Brain microvascular endothelial cell (primary cell): ENCODE results near the gene LHCGR.

Source experiments
- DNase-seq: peaks from one replicate; pipeline ENCODE4 v3.0.0-alpha.2; 2020
- H3K27ac ChIP-seq: fragments of 250-450 bp; sonication (Bioruptor Pico); 2 replicates; pipeline ENCODE4 v1.5.1; 2020; ENCODE audit warnings: mild to moderate bottlenecking, moderate library complexity
- H3K27me3 ChIP-seq: fragments of 250-450 bp; sonication (Bioruptor Pico); replicated peaks from 2 replicates; pipeline ENCODE4 v1.5.1; 2020; ENCODE audit warnings: mild to moderate bottlenecking
- H3K36me3 ChIP-seq: fragments of 250-450 bp; sonication (Bioruptor Pico); replicated peaks from 2 replicates; pipeline ENCODE4 v1.5.1; 2020; ENCODE audit warnings: mild to moderate bottlenecking
- H3K4me3 ChIP-seq: 2 replicates; pipeline ENCODE4 v1.5.1; 2011; ENCODE audit warnings: low read depth, mild to moderate bottlenecking, control low read depth, low read length, moderate library complexity
- in situ Hi-C: cut with HindIII; loops from 2 replicates; pipeline ENCODE4 v1.10.0; 2017; ENCODE audit warnings: low sequenced_read_pairs, low pct_ligation_motif_present
- TF ChIP-seq, protein P1 (sequence below): IDR thresholded peaks from 2 replicates; pipeline ENCODE4 v1.5.1; 2011; ENCODE audit warnings: low read depth, mild to moderate bottlenecking, moderate library complexity, low read length, control low read depth, inconsistent platforms; ENCODE audit errors: missing control alignments

The LHCGR gene

GRCh38 chr2:48755473-48755872 lies at the start of gene LHCGR:
TSS of gene LHCGR (minus strand) at chr2:48755724. CDS start at chr2:48755671, 53 bp downstream.
- H3K36me3 ChIP-seq, result no peaks in the 10 kb centered on the region
- no peak for DNase-seq
- no peak within 1 kb of the TSS for H3K27ac ChIP-seq
- peaks cover 7% of the 10 kb centered on the region for H3K27me3 ChIP-seq
- in situ Hi-C loops, result no loop called here
- H3K4me3 ChIP-seq, result peak within 1 kb of the TSS; percentile 33
- TF ChIP-seq, protein P1, sequence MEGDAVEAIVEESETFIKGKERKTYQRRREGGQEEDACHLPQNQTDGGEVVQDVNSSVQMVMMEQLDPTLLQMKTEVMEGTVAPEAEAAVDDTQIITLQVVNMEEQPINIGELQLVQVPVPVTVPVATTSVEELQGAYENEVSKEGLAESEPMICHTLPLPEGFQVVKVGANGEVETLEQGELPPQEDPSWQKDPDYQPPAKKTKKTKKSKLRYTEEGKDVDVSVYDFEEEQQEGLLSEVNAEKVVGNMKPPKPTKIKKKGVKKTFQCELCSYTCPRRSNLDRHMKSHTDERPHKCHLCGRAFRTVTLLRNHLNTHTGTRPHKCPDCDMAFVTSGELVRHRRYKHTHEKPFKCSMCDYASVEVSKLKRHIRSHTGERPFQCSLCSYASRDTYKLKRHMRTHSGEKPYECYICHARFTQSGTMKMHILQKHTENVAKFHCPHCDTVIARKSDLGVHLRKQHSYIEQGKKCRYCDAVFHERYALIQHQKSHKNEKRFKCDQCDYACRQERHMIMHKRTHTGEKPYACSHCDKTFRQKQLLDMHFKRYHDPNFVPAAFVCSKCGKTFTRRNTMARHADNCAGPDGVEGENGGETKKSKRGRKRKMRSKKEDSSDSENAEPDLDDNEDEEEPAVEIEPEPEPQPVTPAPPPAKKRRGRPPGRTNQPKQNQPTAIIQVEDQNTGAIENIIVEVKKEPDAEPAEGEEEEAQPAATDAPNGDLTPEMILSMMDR, result no peak

- no peaks in the 10 kb centered on the region for H3K36me3 ChIP-seq
- H3K27ac ChIP-seq, result no peak overlapping the region
- TF ChIP-seq, protein P1, result no peak
- in situ Hi-C loops, result no loop called here
- no peak for DNase-seq
- no peaks in the 10 kb centered on the region for H3K27me3 ChIP-seq
- no peak overlapping the region for H3K4me3 ChIP-seq
These were observed 44.1 kb upstream of the LHCGR start for GRCh38 chr2:48799601-48800000.

GRCh38 chr2:48795065-48795464 lies 39.5 kb upstream of the LHCGR start:
- no peaks in the 10 kb centered on the region for H3K36me3 ChIP-seq
- H3K4me3 ChIP-seq, result no peak overlapping the region
- in situ Hi-C loops, result no loop called here
- no peak overlapping the region for H3K27ac ChIP-seq
- DNase-seq, result no peak
- TF ChIP-seq, protein P1, result no peak
- no peaks in the 10 kb centered on the region for H3K27me3 ChIP-seq

DNA sequence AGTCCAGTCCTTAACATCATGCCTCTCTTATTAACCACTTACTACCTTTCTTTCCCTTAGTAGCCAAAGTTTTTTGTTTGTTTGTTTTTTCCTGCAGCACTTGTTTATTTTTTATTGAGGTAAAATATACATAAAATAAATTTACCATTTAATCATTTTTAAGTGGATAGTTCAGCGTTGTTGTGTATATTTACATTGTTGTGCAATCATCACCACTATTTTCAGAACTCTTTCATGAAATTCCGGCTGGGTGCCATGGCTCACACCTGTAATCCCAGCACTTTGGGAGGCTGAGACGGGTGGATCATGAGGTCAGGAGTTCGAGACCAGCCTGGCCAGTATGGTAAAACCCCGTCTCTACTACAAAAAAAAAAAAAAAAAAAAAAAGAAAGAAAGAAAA lies 38.1 kb upstream of the LHCGR start:
- H3K36me3 ChIP-seq, result no peaks in the 10 kb centered on the region
- no peak for DNase-seq
- in situ Hi-C loops, result no loop called here
- H3K27me3 ChIP-seq, result no peaks in the 10 kb centered on the region
- TF ChIP-seq, protein P1, result no peak
- H3K27ac ChIP-seq, result no peak overlapping the region
- no peak overlapping the region for H3K4me3 ChIP-seq

GRCh38 chr2:48792030-48792429 lies 36.5 kb upstream of the LHCGR start:
- no peak overlapping the region for H3K27ac ChIP-seq
- TF ChIP-seq, protein P1, result no peak
- in situ Hi-C loops, result no loop called here
- no peak for DNase-seq
- no peak overlapping the region for H3K4me3 ChIP-seq
- no peaks in the 10 kb centered on the region for H3K27me3 ChIP-seq
- H3K36me3 ChIP-seq, result no peaks in the 10 kb centered on the region

- no peak for DNase-seq
- no peaks in the 10 kb centered on the region for H3K27me3 ChIP-seq
- in situ Hi-C loops, result no loop called here
- no peak overlapping the region for H3K4me3 ChIP-seq
- H3K27ac ChIP-seq, result no peak overlapping the region
- H3K36me3 ChIP-seq, result no peaks in the 10 kb centered on the region
- TF ChIP-seq, protein P1, result no peak
These were observed 35.1 kb upstream of the LHCGR start for GRCh38 chr2:48790407-48791170.
